ENCODE measurements around the gene FLT3LG.

Gene FLT3LG

GRCh38 chr19:49518033-49518432, 44.0 kb downstream of the FLT3LG start:
- DNase-seq (ENCODE audit: low read depth) = no peak

- no peak for DNase-seq (ENCODE audit: low read depth)
These were observed 46.8 kb downstream of the FLT3LG start for GRCh38 chr19:49520705-49521319.

GRCh38 chr19:49524812-49525455, 50.9 kb downstream of the FLT3LG start:
- DNase-seq (ENCODE audit: low read depth) = no peak

- DNase-seq (ENCODE audit: low read depth) = no peak
These were observed 54.3 kb downstream of the FLT3LG start for GRCh38 chr19:49528211-49528771.

DNA sequence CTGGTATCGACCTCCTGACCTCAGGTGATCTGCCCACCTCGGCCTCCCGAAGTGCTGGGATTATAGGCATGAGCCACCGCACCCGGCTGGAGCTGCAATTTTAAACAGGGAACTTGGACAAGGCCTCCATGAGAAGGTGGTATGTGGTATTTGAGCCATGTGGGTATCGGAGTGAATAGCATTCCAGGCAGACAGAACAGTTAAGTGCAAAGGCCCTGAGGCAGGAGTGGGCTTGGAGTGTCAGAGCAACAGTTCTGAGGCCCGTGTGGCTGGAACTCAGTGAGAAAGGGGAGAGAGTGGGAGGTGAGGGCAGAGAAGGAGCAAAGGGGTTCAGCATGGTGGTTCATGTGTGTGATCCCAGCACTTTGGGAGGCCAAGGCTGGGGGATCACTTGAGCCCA, 56.7 kb downstream of the FLT3LG start:
- no peak for DNase-seq (ENCODE audit: low read depth)

GRCh38 chr19:49533551-49534488, 59.8 kb downstream of the FLT3LG start:
- peak; percentile 72 for DNase-seq (ENCODE audit: low read depth)

- no peak for DNase-seq (ENCODE audit: low read depth)
These were observed 60.8 kb downstream of the FLT3LG start for GRCh38 chr19:49534632-49535385.
